ENCODE data around the gene SLC35G6. TPM values are rescaled to one million over a fixed set of nuclear protein-coding genes. Genes with fewer than 3 reads are reported as not detected.

The SLC35G6 gene
- total RNA-seq, 1 experiment from 2014 or later: 0.26 TPM

DNA sequence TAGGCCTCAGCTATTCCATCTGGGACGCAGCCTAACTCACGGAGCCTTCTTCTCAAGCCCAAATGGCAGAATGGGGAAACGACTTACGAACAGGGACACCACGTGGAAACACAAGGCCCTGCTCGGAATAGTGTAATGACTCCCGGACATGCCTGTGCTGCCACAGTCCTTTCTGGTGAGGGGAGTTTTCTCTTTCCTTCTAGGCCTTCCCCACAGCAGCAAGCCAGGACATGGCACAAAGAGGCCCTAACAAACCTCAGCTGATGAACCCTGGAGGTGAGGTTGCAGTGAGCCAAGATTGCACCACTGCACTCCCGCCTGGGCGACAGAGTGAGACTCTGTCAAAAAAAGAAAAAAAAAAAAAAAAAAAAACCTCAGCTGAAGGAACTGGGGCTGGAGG is 17.2 kb upstream of the SLC35G6 start:
- ChIA-PET CTCF (interaction anchor here (0.6 kb wide), 1 partner anchor 93 kb away, joined by 3 read pairs; no protein-coding TSS in a partner anchor), POLR2A (interaction anchor here (0.5 kb wide), 1 partner anchor 83 kb away, joined by 4 read pairs; no protein-coding TSS in a partner anchor)
- ATAC-seq: no peak
- Mint-ChIP-seq H3K27me3 (ENCODE audit: low read depth) (peaks cover 4% of the 10 kb centered on the region), H3K9me3 (no peaks in the 10 kb centered on the region), H3K36me3 (no peaks in the 10 kb centered on the region), H3K27ac (no peak overlapping the region), H3K4me1 (peaks cover 17% of the 10 kb centered on the region), H3K4me3 (no peak overlapping the region)
- no peak for DNase-seq (ENCODE audit: low spot score)
- TF ChIP-seq ESRRA (CRISPR knock-in tag; IDR thresholded peaks at IDR 0.05; ENCODE audit: borderline replicate concordance): no peak
- TF ChIP-seq, protein P1, sequence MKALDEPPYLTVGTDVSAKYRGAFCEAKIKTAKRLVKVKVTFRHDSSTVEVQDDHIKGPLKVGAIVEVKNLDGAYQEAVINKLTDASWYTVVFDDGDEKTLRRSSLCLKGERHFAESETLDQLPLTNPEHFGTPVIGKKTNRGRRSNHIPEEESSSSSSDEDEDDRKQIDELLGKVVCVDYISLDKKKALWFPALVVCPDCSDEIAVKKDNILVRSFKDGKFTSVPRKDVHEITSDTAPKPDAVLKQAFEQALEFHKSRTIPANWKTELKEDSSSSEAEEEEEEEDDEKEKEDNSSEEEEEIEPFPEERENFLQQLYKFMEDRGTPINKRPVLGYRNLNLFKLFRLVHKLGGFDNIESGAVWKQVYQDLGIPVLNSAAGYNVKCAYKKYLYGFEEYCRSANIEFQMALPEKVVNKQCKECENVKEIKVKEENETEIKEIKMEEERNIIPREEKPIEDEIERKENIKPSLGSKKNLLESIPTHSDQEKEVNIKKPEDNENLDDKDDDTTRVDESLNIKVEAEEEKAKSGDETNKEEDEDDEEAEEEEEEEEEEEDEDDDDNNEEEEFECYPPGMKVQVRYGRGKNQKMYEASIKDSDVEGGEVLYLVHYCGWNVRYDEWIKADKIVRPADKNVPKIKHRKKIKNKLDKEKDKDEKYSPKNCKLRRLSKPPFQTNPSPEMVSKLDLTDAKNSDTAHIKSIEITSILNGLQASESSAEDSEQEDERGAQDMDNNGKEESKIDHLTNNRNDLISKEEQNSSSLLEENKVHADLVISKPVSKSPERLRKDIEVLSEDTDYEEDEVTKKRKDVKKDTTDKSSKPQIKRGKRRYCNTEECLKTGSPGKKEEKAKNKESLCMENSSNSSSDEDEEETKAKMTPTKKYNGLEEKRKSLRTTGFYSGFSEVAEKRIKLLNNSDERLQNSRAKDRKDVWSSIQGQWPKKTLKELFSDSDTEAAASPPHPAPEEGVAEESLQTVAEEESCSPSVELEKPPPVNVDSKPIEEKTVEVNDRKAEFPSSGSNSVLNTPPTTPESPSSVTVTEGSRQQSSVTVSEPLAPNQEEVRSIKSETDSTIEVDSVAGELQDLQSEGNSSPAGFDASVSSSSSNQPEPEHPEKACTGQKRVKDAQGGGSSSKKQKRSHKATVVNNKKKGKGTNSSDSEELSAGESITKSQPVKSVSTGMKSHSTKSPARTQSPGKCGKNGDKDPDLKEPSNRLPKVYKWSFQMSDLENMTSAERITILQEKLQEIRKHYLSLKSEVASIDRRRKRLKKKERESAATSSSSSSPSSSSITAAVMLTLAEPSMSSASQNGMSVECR (CRISPR knock-in tag; IDR thresholded peaks at IDR 0.05; ENCODE audit: borderline replicate concordance): no peak
- no peak for TF ChIP-seq ZNF425 (CRISPR knock-in tag; conservative IDR thresholded peaks at IDR 0.05)
- no peak for TF ChIP-seq SMAD3 (CRISPR knock-in tag; IDR thresholded peaks at IDR 0.05; ENCODE audit: borderline replicate concordance)
- TF ChIP-seq, protein P2, sequence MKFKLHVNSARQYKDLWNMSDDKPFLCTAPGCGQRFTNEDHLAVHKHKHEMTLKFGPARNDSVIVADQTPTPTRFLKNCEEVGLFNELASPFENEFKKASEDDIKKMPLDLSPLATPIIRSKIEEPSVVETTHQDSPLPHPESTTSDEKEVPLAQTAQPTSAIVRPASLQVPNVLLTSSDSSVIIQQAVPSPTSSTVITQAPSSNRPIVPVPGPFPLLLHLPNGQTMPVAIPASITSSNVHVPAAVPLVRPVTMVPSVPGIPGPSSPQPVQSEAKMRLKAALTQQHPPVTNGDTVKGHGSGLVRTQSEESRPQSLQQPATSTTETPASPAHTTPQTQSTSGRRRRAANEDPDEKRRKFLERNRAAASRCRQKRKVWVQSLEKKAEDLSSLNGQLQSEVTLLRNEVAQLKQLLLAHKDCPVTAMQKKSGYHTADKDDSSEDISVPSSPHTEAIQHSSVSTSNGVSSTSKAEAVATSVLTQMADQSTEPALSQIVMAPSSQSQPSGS (CRISPR knock-in tag; IDR thresholded peaks at IDR 0.05; ENCODE audit: borderline replicate concordance, low read depth): no peak
- no peak for TF ChIP-seq MYBL2 (CRISPR knock-in tag; IDR thresholded peaks at IDR 0.05)
- no peak for TF ChIP-seq ZNF219 (CRISPR knock-in tag; IDR thresholded peaks at IDR 0.05; ENCODE audit: borderline replicate concordance)
- no peak for TF ChIP-seq ZNF138 (CRISPR knock-in tag; conservative IDR thresholded peaks at IDR 0.05)
- no peak for TF ChIP-seq SOX15 (CRISPR knock-in tag; IDR thresholded peaks at IDR 0.05)
- no peak for TF ChIP-seq CBFB (CRISPR knock-in tag; IDR thresholded peaks at IDR 0.05; ENCODE audit: low read depth)
- TF ChIP-seq JUN (CRISPR knock-in tag; IDR thresholded peaks at IDR 0.05): no peak
- TF ChIP-seq, protein P3, sequence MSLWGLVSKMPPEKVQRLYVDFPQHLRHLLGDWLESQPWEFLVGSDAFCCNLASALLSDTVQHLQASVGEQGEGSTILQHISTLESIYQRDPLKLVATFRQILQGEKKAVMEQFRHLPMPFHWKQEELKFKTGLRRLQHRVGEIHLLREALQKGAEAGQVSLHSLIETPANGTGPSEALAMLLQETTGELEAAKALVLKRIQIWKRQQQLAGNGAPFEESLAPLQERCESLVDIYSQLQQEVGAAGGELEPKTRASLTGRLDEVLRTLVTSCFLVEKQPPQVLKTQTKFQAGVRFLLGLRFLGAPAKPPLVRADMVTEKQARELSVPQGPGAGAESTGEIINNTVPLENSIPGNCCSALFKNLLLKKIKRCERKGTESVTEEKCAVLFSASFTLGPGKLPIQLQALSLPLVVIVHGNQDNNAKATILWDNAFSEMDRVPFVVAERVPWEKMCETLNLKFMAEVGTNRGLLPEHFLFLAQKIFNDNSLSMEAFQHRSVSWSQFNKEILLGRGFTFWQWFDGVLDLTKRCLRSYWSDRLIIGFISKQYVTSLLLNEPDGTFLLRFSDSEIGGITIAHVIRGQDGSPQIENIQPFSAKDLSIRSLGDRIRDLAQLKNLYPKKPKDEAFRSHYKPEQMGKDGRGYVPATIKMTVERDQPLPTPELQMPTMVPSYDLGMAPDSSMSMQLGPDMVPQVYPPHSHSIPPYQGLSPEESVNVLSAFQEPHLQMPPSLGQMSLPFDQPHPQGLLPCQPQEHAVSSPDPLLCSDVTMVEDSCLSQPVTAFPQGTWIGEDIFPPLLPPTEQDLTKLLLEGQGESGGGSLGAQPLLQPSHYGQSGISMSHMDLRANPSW (CRISPR knock-in tag; conservative IDR thresholded peaks at IDR 0.05; ENCODE audit: low read depth): no peak
- no peak for TF ChIP-seq NR2C2 (CRISPR knock-in tag; IDR thresholded peaks at IDR 0.05)
- TF ChIP-seq GABPB1 (CRISPR knock-in tag; IDR thresholded peaks at IDR 0.05): no peak
- TF ChIP-seq NFYB (CRISPR knock-in tag; conservative IDR thresholded peaks at IDR 0.05; ENCODE audit: low read depth): no peak
- TF ChIP-seq ZNF396 (CRISPR knock-in tag; IDR thresholded peaks at IDR 0.05; ENCODE audit: borderline replicate concordance): no peak
- no peak for TF ChIP-seq TEAD4 (CRISPR knock-in tag; IDR thresholded peaks at IDR 0.05)
- no peak for TF ChIP-seq ZBTB21 (CRISPR knock-in tag; IDR thresholded peaks at IDR 0.05; ENCODE audit: borderline replicate concordance)
- no peak for TF ChIP-seq ERG (CRISPR knock-in tag; IDR thresholded peaks at IDR 0.05)

Measured in WTC11 (cell line).